Measurements from ENCODE around the gene DNAH11. TPM values are rescaled to one million over a fixed set of nuclear protein-coding genes. Genes with fewer than 3 reads are reported as not detected.

The DNAH11 gene
- total and polyA plus RNA-seq, 2 of the 13 experiments (the other 11 are each of a cell fraction or from before 2014, with no cell fraction given): not detected

GRCh38 chr7:21617916-21618390, 75.1 kb downstream of the DNAH11 start (continued):
- TF ChIP-seq HOXA3 (CRISPR knock-in tag; IDR thresholded peaks at IDR 0.05): no peak
- TF ChIP-seq FOXA3 (CRISPR knock-in tag; IDR thresholded peaks at IDR 0.05): peak; percentile 84
- TF ChIP-seq, protein P1, sequence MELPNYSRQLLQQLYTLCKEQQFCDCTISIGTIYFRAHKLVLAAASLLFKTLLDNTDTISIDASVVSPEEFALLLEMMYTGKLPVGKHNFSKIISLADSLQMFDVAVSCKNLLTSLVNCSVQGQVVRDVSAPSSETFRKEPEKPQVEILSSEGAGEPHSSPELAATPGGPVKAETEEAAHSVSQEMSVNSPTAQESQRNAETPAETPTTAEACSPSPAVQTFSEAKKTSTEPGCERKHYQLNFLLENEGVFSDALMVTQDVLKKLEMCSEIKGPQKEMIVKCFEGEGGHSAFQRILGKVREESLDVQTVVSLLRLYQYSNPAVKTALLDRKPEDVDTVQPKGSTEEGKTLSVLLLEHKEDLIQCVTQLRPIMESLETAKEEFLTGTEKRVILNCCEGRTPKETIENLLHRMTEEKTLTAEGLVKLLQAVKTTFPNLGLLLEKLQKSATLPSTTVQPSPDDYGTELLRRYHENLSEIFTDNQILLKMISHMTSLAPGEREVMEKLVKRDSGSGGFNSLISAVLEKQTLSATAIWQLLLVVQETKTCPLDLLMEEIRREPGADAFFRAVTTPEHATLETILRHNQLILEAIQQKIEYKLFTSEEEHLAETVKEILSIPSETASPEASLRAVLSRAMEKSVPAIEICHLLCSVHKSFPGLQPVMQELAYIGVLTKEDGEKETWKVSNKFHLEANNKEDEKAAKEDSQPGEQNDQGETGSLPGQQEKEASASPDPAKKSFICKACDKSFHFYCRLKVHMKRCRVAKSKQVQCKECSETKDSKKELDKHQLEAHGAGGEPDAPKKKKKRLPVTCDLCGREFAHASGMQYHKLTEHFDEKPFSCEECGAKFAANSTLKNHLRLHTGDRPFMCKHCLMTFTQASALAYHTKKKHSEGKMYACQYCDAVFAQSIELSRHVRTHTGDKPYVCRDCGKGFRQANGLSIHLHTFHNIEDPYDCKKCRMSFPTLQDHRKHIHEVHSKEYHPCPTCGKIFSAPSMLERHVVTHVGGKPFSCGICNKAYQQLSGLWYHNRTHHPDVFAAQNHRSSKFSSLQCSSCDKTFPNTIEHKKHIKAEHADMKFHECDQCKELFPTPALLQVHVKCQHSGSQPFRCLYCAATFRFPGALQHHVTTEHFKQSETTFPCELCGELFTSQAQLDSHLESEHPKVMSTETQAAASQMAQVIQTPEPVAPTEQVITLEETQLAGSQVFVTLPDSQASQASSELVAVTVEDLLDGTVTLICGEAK (IDR thresholded peaks at IDR 0.05): no peak
- TF ChIP-seq, protein P1 (CRISPR knock-in tag; IDR thresholded peaks at IDR 0.05): no peak
- TF ChIP-seq SIX1 (CRISPR knock-in tag; IDR thresholded peaks at IDR 0.05; ENCODE audit: borderline replicate concordance): no peak
- TF ChIP-seq, protein P2, sequence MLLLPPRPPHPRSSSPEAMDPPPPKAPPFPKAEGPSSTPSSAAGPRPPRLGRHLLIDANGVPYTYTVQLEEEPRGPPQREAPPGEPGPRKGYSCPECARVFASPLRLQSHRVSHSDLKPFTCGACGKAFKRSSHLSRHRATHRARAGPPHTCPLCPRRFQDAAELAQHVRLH (CRISPR knock-in tag; IDR thresholded peaks at IDR 0.05; ENCODE audit: borderline replicate concordance, low read depth): no peak
- no peak for TF ChIP-seq PHB2 (IDR thresholded peaks at IDR 0.05; ENCODE audit: partially characterized antibody)
- 0 out of 2 replicates have a peak, but pooled peaks have one; percentile 32 for TF ChIP-seq RCOR2 (CRISPR knock-in tag; IDR thresholded peaks at IDR 0.05)
- TF ChIP-seq KMT2B (CRISPR knock-in tag; IDR thresholded peaks at IDR 0.05): no peak
- TF ChIP-seq NBN (conservative IDR thresholded peaks at IDR 0.05): no peak
- no peak for TF ChIP-seq IKZF1 (IDR thresholded peaks at IDR 0.05)
- TF ChIP-seq ZNF556 (CRISPR knock-in tag; IDR thresholded peaks at IDR 0.05; ENCODE audit: borderline replicate concordance): no peak
- TF ChIP-seq RARG (CRISPR knock-in tag; IDR thresholded peaks at IDR 0.05; ENCODE audit: low read depth): no peak
- no peak for TF ChIP-seq RBM22 (optimal IDR thresholded peaks at IDR 0.05; ENCODE audit: low read length)
- TF ChIP-seq, protein P3, sequence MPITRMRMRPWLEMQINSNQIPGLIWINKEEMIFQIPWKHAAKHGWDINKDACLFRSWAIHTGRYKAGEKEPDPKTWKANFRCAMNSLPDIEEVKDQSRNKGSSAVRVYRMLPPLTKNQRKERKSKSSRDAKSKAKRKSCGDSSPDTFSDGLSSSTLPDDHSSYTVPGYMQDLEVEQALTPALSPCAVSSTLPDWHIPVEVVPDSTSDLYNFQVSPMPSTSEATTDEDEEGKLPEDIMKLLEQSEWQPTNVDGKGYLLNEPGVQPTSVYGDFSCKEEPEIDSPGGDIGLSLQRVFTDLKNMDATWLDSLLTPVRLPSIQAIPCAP (CRISPR knock-in tag; IDR thresholded peaks at IDR 0.05; ENCODE audit: low read depth): no peak

Data from HepG2 (cell line).